ENCODE data around the gene ANO3.

- TF ChIP-seq CTCF (IDR thresholded peaks at IDR 0.05) (no peak), POLR2A (IDR thresholded peaks at IDR 0.05) (no peak)
These were observed 178.8 kb downstream of the ANO3 start for GRCh38 chr11:26510756-26511155.

All from uterus (tissue), 2 donors.